ENCODE results near the gene ING3.

- TF ChIP-seq FOXJ3 (CRISPR knock-in tag; IDR thresholded peaks at IDR 0.05) (peak; percentile 93), CTCF (IDR thresholded peaks at IDR 0.05) (no peak), CHD2 (IDR thresholded peaks at IDR 0.05; ENCODE audit: low read length, partially characterized antibody) (peak; percentile 84), RAD21 (IDR thresholded peaks at IDR 0.05; ENCODE audit: low read length) (0 out of 2 replicates have a peak, but pooled peaks have one; percentile 13), POLR2AphosphoS5 (IDR thresholded peaks at IDR 0.05; ENCODE audit: low read depth, low read length) (no peak), JUND (IDR thresholded peaks at IDR 0.05) (no peak), MAX (IDR thresholded peaks at IDR 0.05; ENCODE audit: low read depth) (no peak), SIN3A (IDR thresholded peaks at IDR 0.05; ENCODE audit: borderline replicate concordance, low read depth, low read length) (no peak)
These were observed 34.7 kb downstream of the ING3 start for GRCh38 chr7:120985130-120985758.

Data from SK-N-SH (cell line).